Skeletal muscle tissue (tissue), 4 donors: ENCODE results near the gene HAND2. TPM values are rescaled to one million over a fixed set of nuclear protein-coding genes. Genes with fewer than 3 reads are reported as not detected.

Experiments
- H3K27ac ChIP-seq: one replicate; pipeline ENCODE4 v1.7.0; 2013; ENCODE audit warnings: mild to moderate bottlenecking, low read depth, low read length, inconsistent platforms
- H3K27me3 ChIP-seq, 3 donors: one replicate each; pipeline ENCODE4 v1.7.0; 2013; ENCODE audit warnings: low read length in 3 of 3; ENCODE audit not compliant: control insufficient read depth in 3 of 3, insufficient read depth in 3 of 3
- H3K36me3 ChIP-seq, 3 donors: one replicate each; pipeline ENCODE4 v1.7.0; 2013; ENCODE audit warnings: low read length in 3 of 3; ENCODE audit not compliant: control insufficient read depth in 3 of 3, insufficient read depth in 3 of 3
- H3K4me1 ChIP-seq, 3 donors: one replicate each; pipeline ENCODE4 v1.7.0; 2013; ENCODE audit warnings: low read length in 3 of 3, mild to moderate bottlenecking in 3 of 3; ENCODE audit not compliant: control insufficient read depth in 3 of 3, insufficient read depth in 3 of 3
- H3K4me3 ChIP-seq, 3 donors: one replicate each; pipeline ENCODE4 v1.7.0; 2013; ENCODE audit warnings: low read length in 3 of 3
- H3K9ac ChIP-seq, 3 donors: one replicate each; pipeline ENCODE4 v1.7.0; 2013; ENCODE audit warnings: low read length in 3 of 3, mild to moderate bottlenecking in 3 of 3, moderate library complexity in 2 of 3, low read depth in 1 of 3
- H3K9me3 ChIP-seq, 3 donors: one replicate each; pipeline ENCODE4 v1.7.0; 2013; ENCODE audit warnings: low read length in 3 of 3; ENCODE audit not compliant: control insufficient read depth in 3 of 3
- total RNA-seq: library from RNA; depleted of rRNA; stranded (reverse); fragments of >200 nt; gene quantifications from one replicate; pipeline ENCODE4 v1.2.3, GENCODE V29; 2014
- donor health status: Osteomylitis.

The HAND2 gene
- total RNA-seq, 1 donor from 2014 or later: 1.0 TPM

GRCh38 chr4:173537613-173538147 is 7.7 kb upstream of the HAND2 start:
- Histone ChIP-seq H3K9me3 (no peaks in the 10 kb centered on the region), H3K9ac (peak overlapping the region in 1 of 3 donors; percentile 51), H3K27ac (no peak overlapping the region), H3K27me3 (peaks cover 62 to 78% (median 75%) of the 10 kb centered on the region in 3 donors), H3K36me3 (no peaks in the 10 kb centered on the region), H3K4me1 (peaks cover 11 to 14% (median 14%) of the 10 kb centered on the region in 3 donors), H3K4me3 (peak overlapping the region in 2 of 3 donors; percentile 64 to 76)

DNA sequence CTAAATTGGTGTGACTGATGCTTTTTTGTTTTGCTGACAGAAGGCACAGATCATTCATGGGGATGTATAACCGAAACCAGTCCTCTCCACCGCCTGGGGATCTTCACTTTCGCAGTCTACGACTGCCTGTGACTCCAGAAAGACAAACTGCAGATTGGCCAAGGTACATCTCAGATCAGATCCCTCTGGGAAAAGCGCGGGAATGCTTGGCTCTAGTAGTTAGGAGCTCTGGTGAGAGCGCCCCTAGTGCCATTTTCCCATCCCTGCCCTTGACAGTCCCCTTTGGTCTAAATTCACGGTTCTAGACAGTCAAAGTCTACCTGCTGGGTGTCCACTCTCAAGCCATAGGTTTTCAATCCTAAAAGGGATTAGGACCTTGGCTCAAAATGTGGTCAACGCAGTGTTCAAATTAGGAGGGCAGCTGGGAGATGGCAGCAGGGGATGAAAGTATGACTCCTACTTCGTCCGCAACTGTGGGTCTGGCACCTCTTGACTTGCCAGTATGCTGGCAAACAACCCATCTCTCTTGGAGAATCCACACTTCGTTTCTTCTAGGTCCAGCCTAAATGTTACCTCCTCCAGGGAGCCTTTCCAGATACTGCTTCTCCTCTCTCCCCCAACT is 6.9 kb upstream of the HAND2 start:
- no peak overlapping the region for H3K9ac ChIP-seq
- H3K27me3 ChIP-seq: peaks cover 70 to 82% (median 79%) of the 10 kb centered on the region in 3 donors
- no peak overlapping the region for H3K27ac ChIP-seq
- no peaks in the 10 kb centered on the region for H3K36me3 ChIP-seq
- H3K4me3 ChIP-seq: no peak overlapping the region
- H3K9me3 ChIP-seq: no peaks in the 10 kb centered on the region
- peaks cover 11 to 14% (median 14%) of the 10 kb centered on the region in 3 donors for H3K4me1 ChIP-seq

GRCh38 chr4:173535957-173536356 is 5.9 kb upstream of the HAND2 start:
- Histone ChIP-seq H3K27ac (no peak overlapping the region), H3K27me3 (peaks cover 79 to 91% (median 89%) of the 10 kb centered on the region in 3 donors), H3K4me1 (peaks cover 11 to 15% (median 14%) of the 10 kb centered on the region in 3 donors), H3K36me3 (no peaks in the 10 kb centered on the region), H3K9me3 (no peaks in the 10 kb centered on the region), H3K9ac (no peak overlapping the region), H3K4me3 (no peak overlapping the region)

- H3K9ac ChIP-seq: no peak overlapping the region
- peaks cover 17 to 20% (median 19%) of the 10 kb centered on the region in 3 donors for H3K4me1 ChIP-seq
- H3K36me3 ChIP-seq: no peaks in the 10 kb centered on the region
- H3K4me3 ChIP-seq: no peak overlapping the region
- H3K27me3 ChIP-seq: peaks cover 81 to 95% (median 95%) of the 10 kb centered on the region in 3 donors
- H3K9me3 ChIP-seq: no peaks in the 10 kb centered on the region
- H3K27ac ChIP-seq: no peak overlapping the region
Observed at GRCh38 chr4:173535165-173535902, 5.3 kb upstream of the HAND2 start.

- no peaks in the 10 kb centered on the region for H3K9me3 ChIP-seq
- H3K27ac ChIP-seq: no peak overlapping the region
- H3K9ac ChIP-seq: no peak overlapping the region
- peaks cover 84 to 93% (median 91%) of the 10 kb centered on the region in 3 donors for H3K27me3 ChIP-seq
- no peaks in the 10 kb centered on the region for H3K36me3 ChIP-seq
- peaks cover 19 to 25% (median 22%) of the 10 kb centered on the region in 3 donors for H3K4me1 ChIP-seq
- no peak overlapping the region for H3K4me3 ChIP-seq
Observed at GRCh38 chr4:173534434-173534833, 4.4 kb upstream of the HAND2 start.

GRCh38 chr4:173532725-173533511 is 2.9 kb upstream of the HAND2 start:
- Histone ChIP-seq H3K4me3 (no peak overlapping the region), H3K9ac (no peak overlapping the region), H3K4me1 (peaks cover 10 to 12% (median 12%) of the 10 kb centered on the region in 3 donors), H3K9me3 (no peaks in the 10 kb centered on the region), H3K27ac (no peak overlapping the region), H3K36me3 (no peaks in the 10 kb centered on the region), H3K27me3 (peaks cover 81 to 87% (median 87%) of the 10 kb centered on the region in 3 donors)

- no peak overlapping the region for H3K4me3 ChIP-seq
- no peak overlapping the region for H3K27ac ChIP-seq
- no peak overlapping the region for H3K9ac ChIP-seq
- peaks cover 8 to 11% (median 10%) of the 10 kb centered on the region in 3 donors for H3K4me1 ChIP-seq
- H3K27me3 ChIP-seq: peaks cover 79 to 82% (median 82%) of the 10 kb centered on the region in 3 donors
- H3K9me3 ChIP-seq: peaks cover 0 to 5% (median 3%) of the 10 kb centered on the region in 3 donors
- no peaks in the 10 kb centered on the region for H3K36me3 ChIP-seq
Observed at GRCh38 chr4:173531086-173531965, 1.3 kb upstream of the HAND2 start.

DNA sequence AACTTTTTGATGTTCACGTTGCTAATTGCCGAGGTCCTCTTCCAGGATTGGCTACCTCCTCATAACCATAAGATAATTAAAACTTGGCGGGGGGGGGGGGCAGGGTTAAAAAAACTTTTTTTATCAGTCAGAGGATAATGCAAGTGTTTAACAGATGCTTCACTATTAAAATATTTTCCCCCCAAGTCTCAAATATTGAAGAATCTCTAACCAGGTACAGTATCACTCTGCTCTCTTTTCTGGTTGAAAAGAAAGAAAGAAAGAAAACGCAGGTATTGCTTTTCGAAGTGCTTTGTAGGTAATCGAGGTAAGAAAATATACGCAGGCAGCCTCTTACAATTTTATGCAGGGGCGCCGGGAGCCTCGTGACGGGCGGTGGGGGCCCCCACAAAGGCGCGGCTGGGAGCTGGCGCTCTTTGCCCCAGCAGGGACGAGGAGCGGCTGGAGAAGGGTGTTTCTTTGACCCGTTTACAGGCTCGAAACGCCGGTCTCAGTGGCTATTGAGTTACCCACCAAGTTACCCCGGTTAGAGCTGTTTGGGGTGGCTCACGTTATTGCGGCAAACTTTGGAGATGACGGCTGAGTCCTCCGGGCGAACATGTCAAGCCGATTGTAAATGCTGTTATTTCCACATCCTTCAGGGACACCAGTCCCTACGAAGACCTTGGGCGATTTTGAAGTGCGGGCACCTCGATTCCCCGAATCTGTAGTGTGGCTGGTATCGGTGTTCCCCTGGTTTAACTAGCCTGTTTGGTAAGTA is 477 bp upstream of the HAND2 start:
- Histone ChIP-seq H3K9ac (peak overlapping the region in 1 of 3 donors; percentile 65), H3K27me3 (peaks cover 76 to 78% (median 77%) of the 10 kb centered on the region in 3 donors), H3K36me3 (no peaks in the 10 kb centered on the region), H3K9me3 (peaks cover 0 to 5% (median 3%) of the 10 kb centered on the region in 3 donors), H3K27ac (no peak overlapping the region), H3K4me3 (peak overlapping the region in 2 of 3 donors; percentile 58 to 65), H3K4me1 (peaks cover 8 to 11% (median 10%) of the 10 kb centered on the region in 3 donors)
